ENCODE results near the gene NYAP1.
A peak's percentile ranks its signal among the peaks of the same experiment; 100 is the strongest.
"Not testable (repeated sequence)": the region's sequence is repeated elsewhere in the genome, so short reads cannot be mapped to it uniquely, and the experiment has no call there.

NYAP1 gene

GRCh38 chr7:100484673-100485045 lies 932 bp downstream of the NYAP1 start:
- DNase-seq = no peak

- peak; percentile 68 to 85 (median 79) for DNase-seq
Observed at GRCh38 chr7:100485471-100485876, 1.7 kb downstream of the NYAP1 start.

- DNase-seq = no peak
Observed at GRCh38 chr7:100486111-100486636, 2.4 kb downstream of the NYAP1 start.

- DNase-seq = no peak
Observed at GRCh38 chr7:100486753-100487446, 3.2 kb downstream of the NYAP1 start.

GRCh38 chr7:100488333-100489095 lies 4.8 kb downstream of the NYAP1 start:
- no peak for DNase-seq

DNA sequence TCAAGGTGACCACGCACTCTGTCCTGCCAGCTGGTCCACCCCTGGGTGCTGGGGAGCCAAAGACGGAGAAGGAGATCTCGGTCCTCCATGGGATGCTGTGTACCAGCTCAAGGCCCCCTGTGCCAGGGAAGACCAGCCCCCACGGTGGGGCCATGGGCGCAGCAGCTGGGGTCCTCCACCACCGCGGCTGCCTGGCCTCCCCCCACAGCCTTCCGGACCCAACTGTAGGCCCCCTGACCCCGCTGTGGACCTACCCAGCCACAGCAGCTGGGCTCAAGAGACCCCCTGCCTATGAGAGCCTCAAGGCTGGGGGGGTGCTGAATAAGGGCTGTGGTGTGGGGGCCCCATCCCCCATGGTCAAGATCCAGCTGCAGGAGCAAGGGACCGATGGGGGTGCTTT lies 5.4 kb downstream of the NYAP1 start:
- no peak for DNase-seq

- DNase-seq = peak; percentile 41 to 51 (median 50)
Observed at GRCh38 chr7:100489824-100490223, 6.1 kb downstream of the NYAP1 start.

DNA sequence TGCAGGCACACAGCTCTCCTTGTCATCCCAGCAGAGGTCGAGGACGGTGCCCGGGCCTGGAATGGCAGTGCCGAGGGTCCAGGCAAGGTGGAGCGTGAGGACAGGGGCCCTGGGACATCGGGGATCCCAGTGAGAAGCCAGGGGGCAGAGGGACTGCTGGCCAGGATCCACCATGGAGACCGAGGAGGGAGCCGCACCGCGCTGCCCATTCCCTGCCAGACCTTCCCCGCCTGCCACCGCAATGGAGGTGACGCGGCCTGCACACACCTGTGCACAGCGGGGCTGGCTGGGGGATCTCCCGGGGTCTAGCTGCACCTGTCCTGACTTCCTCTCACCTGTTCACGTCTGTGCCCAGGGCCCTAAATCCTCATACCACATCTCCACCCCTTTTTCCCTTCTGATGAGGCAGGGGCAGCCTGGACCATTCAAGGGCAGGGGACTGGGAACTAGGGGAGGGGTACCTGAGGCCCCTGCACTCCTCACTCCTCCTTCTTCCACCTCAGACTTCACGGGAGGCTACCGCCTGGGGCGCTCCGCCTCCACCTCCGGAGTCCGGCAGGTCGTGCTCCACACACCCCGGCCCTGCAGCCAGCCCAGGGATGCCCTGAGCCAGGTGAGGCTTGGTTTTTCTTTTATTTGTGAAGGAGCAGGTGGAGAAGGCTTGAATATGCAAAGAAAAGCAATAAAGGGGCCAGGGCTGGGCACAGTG lies 6.9 kb downstream of the NYAP1 start:
- no peak for DNase-seq

DNA sequence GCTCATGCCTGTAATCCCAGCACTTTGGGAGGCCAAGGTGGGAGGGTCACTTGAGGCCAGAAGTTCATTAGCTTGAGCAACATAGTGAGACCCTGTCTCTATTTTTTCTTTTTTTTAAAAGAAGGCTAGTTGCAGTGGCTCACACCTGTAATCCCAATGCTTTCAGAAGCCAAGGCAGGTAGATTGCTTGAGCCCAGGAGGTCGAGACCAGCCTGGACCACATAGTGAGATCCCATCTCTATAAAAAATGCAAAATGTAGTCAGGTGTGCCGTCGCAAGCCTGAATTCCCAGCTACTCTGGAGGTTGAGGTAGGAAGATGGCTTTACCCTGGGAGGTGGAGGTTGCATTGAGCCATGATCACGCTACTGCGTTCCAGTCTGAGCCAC lies 7.5 kb downstream of the NYAP1 start:
- DNase-seq = no peak

DNA sequence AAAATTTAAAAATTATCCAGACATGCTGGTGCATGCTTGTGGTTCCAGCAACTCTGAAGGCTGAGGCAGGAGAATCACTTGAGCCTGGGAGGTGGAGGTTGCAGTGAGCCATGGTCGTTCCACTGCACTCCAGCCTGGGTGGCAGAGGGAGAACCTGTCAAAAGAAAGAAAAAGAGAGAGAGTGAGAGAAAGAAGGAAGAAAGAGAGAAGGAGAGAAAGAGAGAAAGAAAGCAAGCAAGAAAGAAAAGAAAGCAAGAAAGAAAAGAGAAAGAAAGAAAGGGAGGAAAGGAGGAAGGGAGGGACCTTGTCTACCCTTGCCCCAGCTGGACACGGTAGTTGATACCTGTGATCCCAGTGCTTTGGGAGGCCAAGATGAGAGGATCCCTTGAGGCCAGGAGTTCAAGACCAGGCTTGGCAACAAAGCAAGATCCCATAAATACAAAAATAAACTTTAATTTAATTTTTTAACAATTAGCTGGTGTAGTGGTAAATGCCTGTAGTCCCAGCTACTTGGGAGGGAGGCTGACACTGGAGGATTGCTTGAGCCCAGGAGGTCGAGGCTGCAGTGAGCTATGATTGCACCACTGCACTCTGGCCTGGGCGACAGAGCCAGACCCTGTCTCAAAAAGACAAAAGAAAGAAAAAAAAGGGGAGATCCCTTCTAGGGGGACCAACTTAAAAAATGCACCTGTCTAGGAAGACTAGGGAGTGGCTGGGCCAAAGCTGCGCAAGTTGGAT lies 9.2 kb downstream of the NYAP1 start:
- DNase-seq = no peak

GRCh38 chr7:100493476-100494264 lies 9.9 kb downstream of the NYAP1 start:
- peak in 2 of 3 donors; percentile 46 to 71 for DNase-seq

DNA sequence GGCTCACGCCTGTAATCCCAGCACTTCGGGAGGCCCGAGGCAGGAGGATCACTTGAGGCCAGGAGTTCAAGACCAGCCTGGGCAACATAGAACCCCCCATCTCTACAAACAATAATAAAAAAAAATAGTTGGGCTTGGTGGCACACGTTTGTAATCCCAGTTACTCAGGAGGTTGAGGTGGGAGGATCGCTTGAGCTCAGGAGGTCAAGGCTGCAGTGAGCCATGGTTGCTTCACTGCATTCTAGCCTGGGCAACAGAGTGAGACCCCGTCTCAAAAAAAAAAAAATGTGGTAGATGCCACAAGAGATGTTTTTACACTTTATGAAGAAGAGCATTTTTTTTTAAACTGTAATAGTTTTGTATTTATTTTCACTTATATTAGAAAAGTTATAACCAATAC lies 12.8 kb downstream of the NYAP1 start:
- DNase-seq = no peak

DNA sequence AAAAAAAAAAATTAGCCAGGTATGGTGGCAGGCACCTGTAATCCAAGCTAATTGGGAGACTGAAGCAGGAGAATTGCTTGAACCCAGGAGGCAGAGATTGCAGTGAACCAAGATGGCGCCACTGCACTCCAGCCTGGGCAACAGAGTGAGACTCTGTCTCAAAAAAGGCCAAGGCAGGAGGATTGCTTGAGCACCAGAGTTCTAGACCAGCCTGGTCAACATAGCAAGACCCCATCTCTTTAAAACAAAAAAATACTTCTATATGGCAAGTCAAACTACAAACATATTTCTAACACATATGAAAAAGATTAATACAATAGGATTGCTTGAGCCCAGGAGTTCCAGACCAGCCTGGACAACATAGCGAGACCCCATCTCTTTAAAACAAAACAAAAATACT lies 17.0 kb downstream of the NYAP1 start:
- DNase-seq = not testable (repeated sequence)

DNA sequence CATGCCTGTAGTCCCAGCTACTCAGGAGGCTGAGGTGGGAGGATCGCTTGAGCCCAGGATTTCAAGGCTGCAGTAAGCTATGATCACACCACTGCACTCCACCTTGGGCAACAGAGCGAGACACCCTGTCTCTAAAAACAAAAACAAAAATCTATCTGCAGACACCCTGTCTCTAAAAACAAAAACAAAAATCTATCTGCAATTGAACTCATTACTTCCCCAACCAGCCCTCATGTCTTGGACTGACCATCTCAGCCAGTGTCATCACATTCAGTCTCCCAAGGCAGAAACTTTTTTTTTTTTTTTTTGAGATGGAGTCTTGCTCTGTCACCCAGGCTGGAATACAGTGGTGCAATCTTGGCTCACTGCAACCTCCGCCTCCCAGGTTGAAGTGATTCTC lies 20.3 kb downstream of the NYAP1 start:
- not testable (repeated sequence) for DNase-seq

GRCh38 chr7:100504887-100505611 lies 21.3 kb downstream of the NYAP1 start:
- DNase-seq = no peak

GRCh38 chr7:100506356-100506923 lies 22.7 kb downstream of the NYAP1 start:
- no peak for DNase-seq

DNA sequence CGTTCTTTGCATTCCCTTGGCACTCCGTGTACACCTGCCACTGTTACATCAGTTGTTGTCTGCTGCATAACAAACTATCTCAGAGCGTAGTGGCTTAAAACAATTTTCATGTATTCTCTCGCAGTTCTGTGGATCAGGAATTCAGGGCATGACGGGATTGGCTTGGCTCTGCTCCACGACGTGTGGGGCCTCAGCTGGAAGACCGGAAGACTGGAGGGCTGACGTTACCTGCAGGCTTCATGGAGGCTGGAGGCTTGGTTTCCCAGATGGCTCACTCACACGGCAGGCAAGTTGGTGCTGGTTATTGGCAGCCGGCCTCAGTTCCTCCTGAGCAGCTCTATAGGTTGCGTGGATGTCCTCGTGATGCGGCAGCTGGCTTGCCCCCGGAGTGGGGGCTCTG lies 25.5 kb downstream of the NYAP1 start:
- no peak for DNase-seq

GRCh38 chr7:100510437-100511239 lies 26.9 kb downstream of the NYAP1 start:
- DNase-seq = no peak

DNA sequence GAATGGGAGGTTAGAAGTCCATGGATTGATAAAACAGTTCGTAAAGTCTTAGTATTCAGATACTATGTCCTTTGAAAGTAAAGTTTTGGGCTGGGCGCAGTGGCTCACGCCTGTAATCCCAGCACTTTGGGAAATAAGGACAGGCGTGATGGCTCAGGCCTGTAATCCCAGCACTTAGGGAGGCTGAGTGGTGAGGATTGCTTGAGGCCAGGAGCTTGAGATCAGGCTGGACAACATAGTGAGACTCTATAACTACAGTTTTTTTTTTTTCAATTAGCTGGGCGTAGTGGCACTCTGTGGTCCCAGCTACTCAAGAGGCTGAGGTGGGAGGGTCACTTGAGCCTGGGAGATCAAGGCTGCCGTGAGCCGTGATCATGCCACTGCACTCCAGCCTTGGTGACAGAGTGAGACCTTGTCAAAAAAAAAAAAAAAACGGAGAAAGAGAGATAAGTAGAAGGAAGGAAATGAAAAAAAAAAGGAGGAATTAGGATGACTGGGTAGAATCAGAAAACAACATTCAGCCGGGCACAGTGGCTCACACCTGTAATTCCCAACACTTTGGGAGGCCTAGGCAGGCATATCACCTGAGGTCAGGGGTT lies 29.6 kb downstream of the NYAP1 start:
- DNase-seq = no peak

DNA sequence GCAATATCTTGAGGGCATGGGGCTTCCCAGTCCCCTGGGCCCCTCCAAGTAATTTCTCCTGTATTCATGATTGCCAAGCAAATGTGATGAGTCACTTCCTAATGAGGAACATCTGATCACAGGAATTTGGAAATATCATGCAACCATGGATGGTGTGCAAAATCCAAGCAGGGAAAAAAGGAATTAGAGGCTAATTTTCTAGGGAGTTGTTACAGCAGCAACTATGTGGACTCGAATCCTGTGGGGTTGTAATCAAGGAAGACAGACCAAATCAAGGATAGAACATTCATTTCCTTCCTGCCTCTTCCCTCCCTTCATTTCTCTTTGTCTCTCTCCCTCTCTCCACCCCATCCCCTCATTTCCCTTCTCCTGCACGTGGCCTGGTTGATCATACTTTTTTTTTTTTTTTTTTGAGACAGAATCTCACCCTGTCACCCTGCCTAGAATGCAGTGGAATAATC lies 31.4 kb downstream of the NYAP1 start:
- peak; percentile 35 to 47 (median 46) for DNase-seq

Measured in suppressor macrophage treated with lipopolysaccharide for 1 hour (primary cell).